Measurements from ENCODE around the gene RET. TPM values are rescaled to one million over a fixed set of nuclear protein-coding genes. Genes with fewer than 3 reads are reported as not detected.
A peak's percentile ranks its signal among the peaks of the same experiment; 100 is the strongest.
"Not testable (repeated sequence)": the region's sequence is repeated elsewhere in the genome, so short reads cannot be mapped to it uniquely, and the experiment has no call there.

The RET gene
- total RNA-seq, 1 experiment from 2014 or later, result 0.02 TPM

DNA sequence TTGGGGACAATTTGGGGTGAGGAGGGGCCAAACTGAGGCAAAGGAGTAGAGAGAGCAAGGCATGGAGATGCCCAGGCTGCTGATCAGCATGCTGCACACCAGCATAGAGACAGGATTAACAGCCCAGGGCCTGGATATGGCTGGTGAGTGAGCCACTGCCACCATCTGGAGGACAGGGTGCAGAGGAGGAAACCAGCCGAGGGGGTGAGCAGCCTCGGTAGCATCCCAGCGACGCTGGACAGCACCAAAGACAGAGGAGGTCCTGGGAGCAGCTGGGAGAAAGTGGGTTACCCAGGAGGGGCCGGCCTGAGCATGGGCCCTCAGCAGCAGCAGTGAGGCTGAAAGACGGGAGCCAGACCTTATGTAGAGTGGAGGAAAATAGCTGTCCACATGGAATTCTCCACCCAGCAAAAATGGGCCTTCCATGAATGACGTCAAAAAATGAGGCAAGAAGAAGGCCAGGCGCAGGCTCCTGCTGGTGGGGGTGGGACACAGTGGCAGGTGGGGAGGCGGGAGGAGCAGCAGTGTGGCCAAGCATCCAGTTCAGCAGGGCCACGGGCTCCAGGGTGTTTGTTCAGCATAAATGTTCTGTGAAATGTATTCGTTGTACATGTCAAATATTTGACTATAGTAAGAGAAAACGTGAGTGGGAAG lies 16.7 kb downstream of the RET start:
- no peaks in the 10 kb centered on the region for H3K4me1 ChIP-seq
- H3K27me3 ChIP-seq, result no peaks in the 10 kb centered on the region
- DNase-seq, result no peak
- no peaks in the 10 kb centered on the region for H3K36me3 ChIP-seq
- H3K4me3 ChIP-seq, result no peak overlapping the region
- H3K27ac ChIP-seq, result no peak overlapping the region
- H3K9me3 ChIP-seq (replicated peaks), result no peaks in the 10 kb centered on the region

DNA sequence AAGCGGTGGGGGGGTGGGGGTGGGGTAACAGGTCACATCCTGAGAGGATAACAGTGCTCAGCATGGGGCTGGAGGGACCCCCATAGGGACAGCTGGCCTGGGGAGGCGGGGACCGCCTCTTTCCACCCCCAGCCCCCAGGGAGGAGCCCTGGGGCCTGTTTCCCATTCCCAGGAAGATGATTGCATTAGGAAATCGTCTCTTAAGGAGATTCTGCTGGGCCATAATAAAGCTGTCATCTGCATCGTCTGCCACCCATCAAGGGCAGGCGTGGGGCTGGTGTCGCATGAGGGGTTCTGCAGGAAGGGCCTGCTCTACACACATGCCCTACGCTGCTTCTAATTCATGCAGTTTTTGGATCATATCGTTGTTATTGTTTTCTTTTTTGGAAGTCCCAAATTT lies 17.2 kb downstream of the RET start:
- no peaks in the 10 kb centered on the region for H3K27me3 ChIP-seq
- H3K4me1 ChIP-seq, result no peaks in the 10 kb centered on the region

DNA sequence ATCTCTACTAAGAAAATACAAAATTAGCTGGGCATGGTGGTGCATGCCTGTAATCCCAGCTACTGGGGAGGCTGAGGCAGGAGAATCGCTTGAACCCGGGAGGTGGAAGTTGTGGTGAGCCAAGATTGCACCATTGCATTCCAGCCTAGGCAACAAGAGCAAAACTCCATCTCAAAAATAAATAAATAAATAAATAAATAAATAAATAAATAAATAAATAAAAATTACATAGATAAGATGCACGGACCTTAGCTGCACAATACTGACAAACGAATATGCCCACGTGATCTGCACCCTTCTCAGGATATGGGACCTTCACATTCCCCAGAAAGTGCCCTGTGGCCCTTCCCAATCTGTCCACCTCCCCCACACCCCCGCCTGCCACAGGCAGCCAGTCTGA lies 22.5 kb downstream of the RET start:
- H3K27me3 ChIP-seq; H3K4me3 ChIP-seq; DNase-seq; H3K9me3 ChIP-seq (replicated peaks); H3K4me1 ChIP-seq; H3K27ac ChIP-seq; H3K36me3 ChIP-seq: not testable (repeated sequence)

More for the DNA sequence above, 17.2 kb downstream of the RET start:
- no peak overlapping the region for H3K4me3 ChIP-seq
- H3K9me3 ChIP-seq (replicated peaks), result no peaks in the 10 kb centered on the region
- no peak overlapping the region for H3K27ac ChIP-seq
- no peak for DNase-seq
- H3K36me3 ChIP-seq, result no peaks in the 10 kb centered on the region

DNA sequence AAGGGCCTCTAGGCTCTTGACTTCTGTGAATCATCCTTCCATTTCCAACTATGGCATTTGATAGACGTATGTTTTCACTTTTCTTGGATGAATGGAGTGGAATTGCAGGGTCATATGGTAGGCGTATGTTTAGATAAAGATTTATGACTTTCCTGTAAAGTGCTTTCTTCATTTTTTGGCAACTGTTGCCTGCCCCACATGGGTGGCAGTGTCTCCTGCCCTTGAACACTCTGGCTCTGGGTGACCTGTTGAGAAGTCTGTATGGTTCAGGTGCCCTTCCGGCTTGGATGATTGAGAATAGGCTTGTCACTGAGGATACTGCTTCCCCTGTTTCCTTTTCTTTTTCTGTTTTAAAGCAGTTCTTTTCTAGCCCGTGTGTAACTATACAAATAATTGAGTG lies 23.1 kb downstream of the RET start:
- no peaks in the 10 kb centered on the region for H3K4me1 ChIP-seq
- no peak overlapping the region for H3K27ac ChIP-seq
- H3K27me3 ChIP-seq, result no peaks in the 10 kb centered on the region

DNA sequence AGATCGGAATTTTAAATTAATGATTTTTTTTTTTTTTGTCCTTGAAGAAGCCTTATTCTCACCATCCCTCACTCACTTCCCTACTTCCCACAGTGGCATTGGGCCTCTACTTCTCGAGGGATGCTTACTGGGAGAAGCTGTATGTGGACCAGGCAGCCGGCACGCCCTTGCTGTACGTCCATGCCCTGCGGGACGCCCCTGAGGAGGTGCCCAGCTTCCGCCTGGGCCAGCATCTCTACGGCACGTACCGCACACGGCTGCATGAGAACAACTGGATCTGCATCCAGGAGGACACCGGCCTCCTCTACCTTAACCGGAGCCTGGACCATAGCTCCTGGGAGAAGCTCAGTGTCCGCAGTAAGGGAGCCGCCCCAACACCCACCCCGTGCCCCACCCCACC lies 23.5 kb downstream of the RET start:
- Histone ChIP-seq H3K27me3 (no peaks in the 10 kb centered on the region), H3K36me3 (no peaks in the 10 kb centered on the region), H3K27ac (no peak overlapping the region), H3K4me3 (no peak overlapping the region), H3K4me1 (no peaks in the 10 kb centered on the region), H3K9me3 (replicated peaks) (no peaks in the 10 kb centered on the region)
- no peak for DNase-seq

More for the DNA sequence above, 23.1 kb downstream of the RET start:
- Histone ChIP-seq H3K36me3 (no peaks in the 10 kb centered on the region), H3K9me3 (replicated peaks) (no peaks in the 10 kb centered on the region), H3K4me3 (no peak overlapping the region)
- DNase-seq, result no peak

DNA sequence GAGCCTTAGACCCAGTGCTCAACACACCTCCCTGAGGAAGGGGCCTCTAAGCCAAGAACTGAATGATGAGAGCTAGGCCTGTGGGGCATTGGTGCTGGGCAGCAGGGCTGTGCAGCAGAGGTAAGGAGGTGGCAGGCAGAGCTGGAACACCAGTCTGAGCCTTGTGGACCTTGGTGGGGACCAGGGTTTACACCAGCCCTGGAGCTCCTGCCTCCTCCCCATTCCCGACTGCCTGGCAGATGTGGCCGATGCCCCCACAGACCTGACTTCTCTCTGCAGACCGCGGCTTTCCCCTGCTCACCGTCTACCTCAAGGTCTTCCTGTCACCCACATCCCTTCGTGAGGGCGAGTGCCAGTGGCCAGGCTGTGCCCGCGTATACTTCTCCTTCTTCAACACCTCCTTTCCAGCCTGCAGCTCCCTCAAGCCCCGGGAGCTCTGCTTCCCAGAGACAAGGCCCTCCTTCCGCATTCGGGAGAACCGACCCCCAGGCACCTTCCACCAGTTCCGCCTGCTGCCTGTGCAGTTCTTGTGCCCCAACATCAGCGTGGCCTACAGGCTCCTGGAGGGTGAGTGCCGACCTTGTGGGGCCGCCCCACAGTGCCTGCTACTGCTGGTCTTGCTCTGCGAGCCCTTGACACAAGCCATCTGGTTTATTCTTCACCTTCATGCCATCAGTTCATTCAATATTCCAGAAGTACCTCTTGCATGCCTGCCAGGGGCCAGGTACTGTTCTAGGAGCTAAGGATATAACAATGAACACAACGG lies 25.4 kb downstream of the RET start:
- H3K4me1 ChIP-seq, result no peaks in the 10 kb centered on the region
- H3K9me3 ChIP-seq (replicated peaks), result no peaks in the 10 kb centered on the region
- H3K27me3 ChIP-seq, result no peaks in the 10 kb centered on the region
- H3K27ac ChIP-seq, result no peak overlapping the region
- no peak for DNase-seq
- H3K4me3 ChIP-seq, result no peak overlapping the region
- no peaks in the 10 kb centered on the region for H3K36me3 ChIP-seq

DNA sequence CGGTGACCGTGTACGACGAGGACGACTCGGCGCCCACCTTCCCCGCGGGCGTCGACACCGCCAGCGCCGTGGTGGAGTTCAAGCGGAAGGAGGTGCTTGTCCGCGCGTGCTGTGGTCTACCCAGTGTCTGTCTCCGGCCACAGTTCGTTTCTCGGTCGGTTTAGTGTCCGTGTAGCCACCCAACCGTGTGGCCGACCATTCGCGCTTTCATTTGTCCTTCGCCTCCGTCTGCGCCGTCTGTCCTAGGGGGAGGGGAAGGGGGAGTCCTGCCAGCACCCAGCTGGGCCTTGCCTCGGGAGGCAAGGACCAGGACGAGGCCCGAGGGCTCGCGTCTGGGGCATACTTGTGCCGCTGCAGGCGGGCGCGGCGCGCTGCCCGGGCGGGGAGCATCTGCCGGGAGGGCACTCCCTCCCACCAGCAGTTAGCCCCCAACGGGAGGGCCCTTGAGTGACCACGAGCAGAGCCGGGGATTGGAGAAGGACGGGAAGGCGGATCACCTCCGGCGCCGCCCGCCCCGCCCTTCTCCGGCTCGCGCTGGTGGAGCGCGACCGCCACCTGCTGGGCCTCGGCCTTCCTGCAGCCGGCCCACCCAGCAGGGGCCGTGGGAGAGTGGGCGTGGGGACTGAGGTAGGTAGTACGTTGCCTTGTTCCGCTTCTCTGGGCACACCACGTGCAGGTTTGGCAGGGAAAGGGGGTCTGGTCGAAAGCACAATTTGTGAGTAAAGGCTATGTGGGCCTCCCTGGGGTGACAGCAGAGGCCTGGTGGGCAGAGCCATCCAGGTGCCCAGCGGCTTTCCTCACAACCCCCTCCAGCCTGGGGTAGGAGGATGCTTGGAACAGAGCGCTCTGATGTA lies 28.5 kb downstream of the RET start:
- Histone ChIP-seq H3K4me1 (no peaks in the 10 kb centered on the region), H3K27me3 (no peaks in the 10 kb centered on the region), H3K36me3 (no peaks in the 10 kb centered on the region), H3K27ac (no peak overlapping the region), H3K9me3 (replicated peaks) (no peaks in the 10 kb centered on the region), H3K4me3 (no peak overlapping the region)
- peak; percentile 38 to 54 for DNase-seq

DNA sequence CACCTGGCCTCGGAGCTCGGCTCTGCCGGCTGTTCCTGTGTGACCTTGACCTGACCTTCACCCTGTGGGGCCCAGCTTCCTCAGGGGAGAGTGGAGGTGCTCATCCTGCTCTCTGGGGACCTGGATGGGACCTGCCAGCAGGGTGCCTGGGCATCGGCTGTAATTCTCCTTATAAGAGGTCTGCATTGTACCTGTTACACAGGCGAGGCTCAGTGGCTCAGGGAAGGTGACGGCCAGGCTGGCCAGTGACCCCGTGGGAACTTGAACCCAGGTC lies 29.0 kb downstream of the RET start:
- no peaks in the 10 kb centered on the region for H3K36me3 ChIP-seq
- no peak overlapping the region for H3K27ac ChIP-seq
- H3K9me3 ChIP-seq (replicated peaks), result no peaks in the 10 kb centered on the region
- no peaks in the 10 kb centered on the region for H3K27me3 ChIP-seq
- DNase-seq, result no peak
- H3K4me1 ChIP-seq, result no peaks in the 10 kb centered on the region
- no peak overlapping the region for H3K4me3 ChIP-seq

DNA sequence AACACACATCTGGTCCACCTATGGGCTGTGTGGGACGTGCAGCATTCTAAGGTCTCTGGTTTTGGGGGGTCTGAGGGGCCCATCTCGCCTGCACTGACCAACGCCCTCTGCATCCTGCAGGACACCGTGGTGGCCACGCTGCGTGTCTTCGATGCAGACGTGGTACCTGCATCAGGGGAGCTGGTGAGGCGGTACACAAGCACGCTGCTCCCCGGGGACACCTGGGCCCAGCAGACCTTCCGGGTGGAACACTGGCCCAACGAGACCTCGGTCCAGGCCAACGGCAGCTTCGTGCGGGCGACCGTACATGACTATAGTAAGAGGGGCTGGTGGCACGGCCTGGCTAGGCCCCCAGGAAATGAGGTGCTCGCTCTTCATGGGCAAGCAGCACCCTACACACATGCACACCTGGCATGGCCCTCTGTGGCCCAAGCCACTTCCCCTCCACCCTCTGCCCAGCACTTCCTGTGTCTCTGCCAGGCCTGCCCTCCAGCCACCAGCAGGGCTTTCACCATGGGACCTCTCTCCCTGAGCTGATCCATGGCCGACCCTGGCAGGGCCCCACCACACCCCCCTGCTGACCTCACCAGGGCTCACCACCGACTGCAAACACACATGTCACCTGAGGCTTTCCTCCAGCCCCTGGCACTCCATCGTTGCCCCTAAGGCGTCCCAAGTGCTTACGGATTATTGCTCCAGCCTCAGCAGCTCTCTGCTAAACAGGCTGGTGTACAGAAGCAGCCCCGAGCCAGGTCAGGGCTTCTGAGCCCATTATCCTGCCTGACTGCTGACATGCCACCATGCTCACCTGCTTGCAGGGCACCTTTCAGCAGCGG lies 29.6 kb downstream of the RET start:
- no peak for DNase-seq
- H3K9me3 ChIP-seq (replicated peaks), result no peaks in the 10 kb centered on the region
- no peaks in the 10 kb centered on the region for H3K36me3 ChIP-seq
- no peaks in the 10 kb centered on the region for H3K27me3 ChIP-seq
- H3K27ac ChIP-seq, result no peak overlapping the region
- no peaks in the 10 kb centered on the region for H3K4me1 ChIP-seq
- no peak overlapping the region for H3K4me3 ChIP-seq

DNA sequence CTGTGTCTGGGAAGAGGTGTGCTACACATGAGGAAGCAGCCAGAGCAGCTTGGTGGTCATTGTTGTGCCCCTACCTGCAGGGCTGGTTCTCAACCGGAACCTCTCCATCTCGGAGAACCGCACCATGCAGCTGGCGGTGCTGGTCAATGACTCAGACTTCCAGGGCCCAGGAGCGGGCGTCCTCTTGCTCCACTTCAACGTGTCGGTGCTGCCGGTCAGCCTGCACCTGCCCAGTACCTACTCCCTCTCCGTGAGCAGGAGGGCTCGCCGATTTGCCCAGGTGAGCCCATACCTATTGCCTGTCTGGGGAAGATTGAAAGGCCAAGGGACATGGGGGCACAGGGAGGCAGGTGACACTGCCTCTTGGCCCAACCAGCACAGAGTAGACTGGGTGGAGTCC lies 32.1 kb downstream of the RET start:
- no peak overlapping the region for H3K27ac ChIP-seq
- no peaks in the 10 kb centered on the region for H3K9me3 ChIP-seq (replicated peaks)
- H3K27me3 ChIP-seq, result no peaks in the 10 kb centered on the region
- no peak for DNase-seq
- no peaks in the 10 kb centered on the region for H3K36me3 ChIP-seq
- no peak overlapping the region for H3K4me3 ChIP-seq
- H3K4me1 ChIP-seq, result no peaks in the 10 kb centered on the region

DNA sequence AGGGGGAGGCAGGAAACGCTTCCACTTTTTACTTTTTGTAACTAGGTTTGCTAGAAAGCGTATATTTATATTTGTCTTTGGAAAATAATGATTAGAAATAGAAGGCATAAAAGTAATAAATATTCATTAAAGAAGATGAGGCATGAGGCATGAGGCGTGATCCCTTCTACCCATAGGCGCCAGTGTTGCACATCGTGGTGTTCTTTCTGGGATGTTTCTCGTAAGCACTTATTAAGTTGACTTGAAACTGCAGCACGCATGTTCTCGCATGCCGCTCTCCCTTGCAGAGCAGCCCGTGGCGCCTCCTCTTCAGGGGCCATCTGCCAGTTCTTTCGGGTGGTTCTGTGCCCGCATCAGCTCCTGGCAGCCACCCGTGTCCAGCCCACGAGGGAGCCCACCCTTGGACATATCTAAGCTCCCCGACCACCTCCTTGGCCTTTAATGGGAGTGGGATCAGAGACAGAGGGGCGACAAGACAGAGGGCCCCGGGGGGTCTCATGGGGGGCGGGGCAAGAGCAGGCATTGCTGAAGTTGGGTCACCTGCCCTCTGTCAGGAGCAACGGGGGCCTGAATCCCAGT lies 32.9 kb downstream of the RET start:
- no peaks in the 10 kb centered on the region for H3K9me3 ChIP-seq (replicated peaks)
- no peaks in the 10 kb centered on the region for H3K36me3 ChIP-seq
- no peak overlapping the region for H3K4me3 ChIP-seq
- H3K27me3 ChIP-seq, result no peaks in the 10 kb centered on the region
- no peaks in the 10 kb centered on the region for H3K4me1 ChIP-seq
- no peak overlapping the region for H3K27ac ChIP-seq
- DNase-seq, result no peak

DNA sequence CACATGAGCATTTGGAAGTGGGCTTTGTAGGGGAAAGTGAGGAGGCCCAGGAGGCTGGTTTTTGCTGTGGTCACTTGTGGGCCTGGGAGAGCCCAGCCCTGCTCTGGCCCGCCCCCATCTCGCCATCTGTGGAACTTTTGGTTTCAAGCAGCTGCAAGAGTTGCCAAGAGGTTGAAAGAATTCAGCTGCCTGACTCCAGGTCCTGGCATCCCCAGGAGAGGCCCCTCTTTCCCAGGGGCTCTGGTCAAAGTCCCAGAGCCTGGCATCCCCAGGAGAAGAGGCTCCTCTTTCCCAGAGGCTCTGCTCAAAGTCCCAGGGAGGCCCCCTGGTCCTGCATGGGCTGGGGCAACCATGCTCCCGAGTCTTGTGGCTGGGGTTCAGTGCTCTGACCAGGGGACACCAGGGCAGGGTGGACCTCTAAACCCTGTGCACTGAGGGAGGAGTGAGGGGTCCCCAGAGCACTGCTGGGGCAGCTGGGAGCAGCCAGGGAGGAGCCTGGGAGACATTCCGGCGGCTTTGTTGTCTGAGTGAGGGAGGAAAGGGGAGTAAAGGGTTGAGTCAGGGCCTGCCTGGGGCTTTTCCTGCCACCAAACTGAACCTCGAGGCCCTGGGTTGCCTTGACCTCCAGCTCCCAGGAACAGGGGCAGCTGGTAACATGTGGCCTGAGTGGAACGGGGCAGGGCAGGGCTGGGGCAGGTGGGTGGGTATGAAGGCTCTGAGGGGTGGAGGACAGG lies 33.6 kb downstream of the RET start:
- H3K36me3 ChIP-seq, result no peaks in the 10 kb centered on the region
- no peak overlapping the region for H3K4me3 ChIP-seq
- H3K27ac ChIP-seq, result no peak overlapping the region
- H3K4me1 ChIP-seq, result no peaks in the 10 kb centered on the region
- peak; percentile 19 to 34 for DNase-seq
- H3K27me3 ChIP-seq, result no peaks in the 10 kb centered on the region
- no peaks in the 10 kb centered on the region for H3K9me3 ChIP-seq (replicated peaks)

DNA sequence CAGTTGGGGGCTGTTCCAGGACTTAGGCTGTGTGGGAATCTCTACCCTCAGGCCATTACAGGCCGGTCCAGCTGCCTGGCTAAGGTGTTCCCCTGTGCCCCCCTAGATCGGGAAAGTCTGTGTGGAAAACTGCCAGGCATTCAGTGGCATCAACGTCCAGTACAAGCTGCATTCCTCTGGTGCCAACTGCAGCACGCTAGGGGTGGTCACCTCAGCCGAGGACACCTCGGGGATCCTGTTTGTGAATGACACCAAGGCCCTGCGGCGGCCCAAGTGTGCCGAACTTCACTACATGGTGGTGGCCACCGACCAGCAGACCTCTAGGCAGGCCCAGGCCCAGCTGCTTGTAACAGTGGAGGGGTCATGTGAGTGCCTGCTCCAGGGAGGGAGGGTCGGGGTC lies 34.2 kb downstream of the RET start:
- Histone ChIP-seq H3K27ac (no peak overlapping the region), H3K4me1 (no peaks in the 10 kb centered on the region)
- DNase-seq, result no peak

More for the DNA sequence above, 34.2 kb downstream of the RET start:
- H3K4me3 ChIP-seq, result no peak overlapping the region
- no peaks in the 10 kb centered on the region for H3K27me3 ChIP-seq
- H3K36me3 ChIP-seq, result no peaks in the 10 kb centered on the region
- H3K9me3 ChIP-seq (replicated peaks), result no peaks in the 10 kb centered on the region

Measured in SJCRH30 (cell line).